SH-SY5Y (cell line): ENCODE measurements around the gene SSPN.

Experiments
- GATA2 ChIP-seq: IDR thresholded peaks from 2 replicates; pipeline ENCODE4 v1.6.1; 2011; ENCODE audit warnings: mild to moderate bottlenecking, low read depth, low read length
- GATA3 ChIP-seq: IDR thresholded peaks from 2 replicates; pipeline ENCODE4 v1.6.1; 2011; ENCODE audit warnings: low read depth, mild to moderate bottlenecking, low read length, moderate library complexity

- TF ChIP-seq GATA2 (no peak), GATA3 (no peak)
Measured at GRCh38 chr12:26224657-26225056, 29.3 kb downstream of the SSPN start.
